Measurements from ENCODE around the gene JAK3.
"Not testable (repeated sequence)": the region's sequence is repeated elsewhere in the genome, so short reads cannot be mapped to it uniquely, and the experiment has no call there.

Gene JAK3

GRCh38 chr19:17847538-17848366 lies at the start of gene JAK3:
Gene JAK3 (minus strand): TSS chr19:17847982. CDS start chr19:17844417, 3,565 bp downstream.
- DNase-seq (ENCODE audit: low read depth) = peak; percentile 63

DNA sequence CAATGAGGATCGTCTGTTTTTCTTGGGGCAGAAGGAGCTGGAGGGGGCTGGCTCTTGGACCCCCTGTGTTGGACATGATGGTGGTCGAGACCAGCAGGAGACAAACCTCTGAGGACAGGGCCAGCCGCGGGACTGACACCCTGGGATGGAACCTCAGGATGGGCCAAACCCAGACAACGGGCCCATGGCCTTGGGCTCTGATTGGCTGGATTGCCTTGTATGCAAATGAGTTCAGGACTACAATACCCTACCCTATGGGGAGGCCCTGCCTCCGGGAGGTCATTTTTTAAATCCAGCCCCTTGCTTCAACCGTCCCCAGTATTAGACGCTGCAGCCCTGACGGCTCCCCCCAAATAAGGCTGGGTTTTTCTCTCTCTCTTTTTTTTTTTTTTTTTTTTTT lies 46.0 kb upstream of the JAK3 start:
- no peak for DNase-seq (ENCODE audit: low read depth)

- DNase-seq (ENCODE audit: low read depth) = peak; percentile 52
Observed at GRCh38 chr19:17889609-17890214, 41.9 kb upstream of the JAK3 start.

GRCh38 chr19:17888260-17888659 lies 40.5 kb upstream of the JAK3 start:
- no peak for DNase-seq (ENCODE audit: low read depth)

DNA sequence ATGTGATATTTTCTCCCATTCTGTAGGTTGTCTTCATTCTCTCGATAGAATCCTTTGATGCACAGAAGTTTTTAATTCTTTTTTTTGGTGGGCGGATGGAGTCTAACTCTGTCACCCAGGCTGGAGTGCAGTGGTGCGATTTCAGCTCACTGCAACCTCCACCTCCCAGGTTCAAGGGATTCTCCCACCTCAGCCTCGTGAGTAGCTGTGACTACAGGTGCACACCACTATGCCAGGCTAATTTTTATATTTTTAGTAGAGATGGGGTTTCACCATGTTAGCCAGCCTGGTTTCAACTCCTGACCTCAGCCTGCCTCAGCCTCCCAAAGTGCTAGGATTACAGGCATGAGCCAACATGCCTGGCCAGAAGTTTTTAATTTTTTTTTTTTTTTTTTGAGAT lies 39.4 kb upstream of the JAK3 start:
- DNase-seq (ENCODE audit: low read depth) = not testable (repeated sequence)

DNA sequence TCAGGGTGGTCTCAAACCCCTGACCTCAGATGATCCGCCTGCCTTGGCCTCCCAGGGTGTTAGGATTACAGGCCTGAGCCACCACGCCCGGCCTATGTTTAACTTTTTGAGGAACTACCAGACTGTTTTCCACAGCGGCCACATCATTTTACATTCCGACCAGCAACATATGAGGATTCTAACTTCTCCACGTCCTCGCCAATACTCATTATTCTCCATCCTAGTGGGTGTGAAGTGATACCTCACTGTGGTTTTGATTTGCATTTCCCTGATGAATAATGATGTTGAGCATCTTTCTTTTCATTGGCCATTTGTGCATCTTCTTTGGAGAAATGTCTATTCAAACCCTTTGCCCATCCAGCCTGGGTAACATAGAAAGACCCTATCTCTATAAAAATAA lies 38.7 kb upstream of the JAK3 start:
- no peak for DNase-seq (ENCODE audit: low read depth)

- DNase-seq (ENCODE audit: low read depth) = no peak
Observed at GRCh38 chr19:17883627-17884410, 36.0 kb upstream of the JAK3 start.

- DNase-seq (ENCODE audit: low read depth) = no peak
Observed at GRCh38 chr19:17881701-17882100, 33.9 kb upstream of the JAK3 start.

DNA sequence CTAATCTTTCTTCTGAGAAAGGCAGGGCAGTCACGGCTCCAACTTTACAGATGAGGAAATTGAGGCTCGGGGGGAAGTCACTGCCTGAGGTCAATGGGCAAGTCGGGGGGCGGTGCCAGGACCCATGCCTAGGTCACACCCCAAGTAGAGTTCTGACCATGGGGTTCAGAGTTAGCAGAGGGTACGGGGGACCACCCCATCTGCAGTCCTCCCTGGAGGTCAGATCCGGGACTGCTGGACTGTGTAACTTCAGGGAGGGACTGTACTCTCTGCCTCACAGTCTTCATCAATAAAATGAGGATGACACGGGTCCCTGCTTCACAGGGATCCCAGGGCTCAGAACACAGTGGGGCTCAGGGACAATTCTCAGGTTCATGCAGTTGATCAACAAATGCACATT lies 31.7 kb upstream of the JAK3 start:
- DNase-seq (ENCODE audit: low read depth) = no peak

DNA sequence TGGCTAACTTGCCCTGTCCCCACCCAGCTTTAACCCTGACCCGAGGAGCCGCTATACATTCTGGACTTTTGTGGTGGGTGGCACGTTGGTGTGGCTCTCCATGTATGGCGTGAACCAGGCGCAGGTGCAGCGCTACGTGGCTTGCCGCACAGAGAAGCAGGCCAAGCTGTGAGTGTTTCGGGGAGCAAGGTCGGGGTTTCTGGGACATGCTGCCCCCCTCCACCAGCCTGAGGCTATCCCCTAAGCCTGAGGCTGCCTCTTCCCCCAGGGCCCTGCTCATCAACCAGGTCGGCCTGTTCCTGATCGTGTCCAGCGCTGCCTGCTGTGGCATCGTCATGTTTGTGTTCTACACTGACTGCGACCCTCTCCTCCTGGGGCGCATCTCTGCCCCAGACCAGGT lies 29.9 kb upstream of the JAK3 start:
- DNase-seq (ENCODE audit: low read depth) = no peak

DNA sequence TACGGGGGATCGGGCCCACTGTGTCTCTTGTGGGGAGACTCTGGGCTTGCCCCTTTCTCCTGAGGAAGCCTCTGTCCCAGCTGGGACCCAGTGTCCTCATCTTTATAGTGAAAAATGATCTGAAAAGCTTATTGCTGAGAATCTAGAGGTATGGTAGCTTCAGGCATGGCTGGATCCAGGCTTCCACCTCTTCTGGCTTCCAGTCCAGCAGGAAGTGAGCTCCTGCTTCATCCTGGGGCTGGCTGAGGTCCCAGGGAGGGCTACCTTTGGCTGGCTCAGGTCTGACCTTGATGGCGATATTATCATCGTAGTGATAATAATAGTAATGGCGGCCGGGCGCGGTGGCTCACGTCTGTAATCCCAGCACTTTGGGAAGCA lies 27.0 kb upstream of the JAK3 start:
- DNase-seq (ENCODE audit: low read depth) = no peak

- peak; percentile 36 for DNase-seq (ENCODE audit: low read depth)
Observed at GRCh38 chr19:17873786-17874757, 26.3 kb upstream of the JAK3 start.

DNA sequence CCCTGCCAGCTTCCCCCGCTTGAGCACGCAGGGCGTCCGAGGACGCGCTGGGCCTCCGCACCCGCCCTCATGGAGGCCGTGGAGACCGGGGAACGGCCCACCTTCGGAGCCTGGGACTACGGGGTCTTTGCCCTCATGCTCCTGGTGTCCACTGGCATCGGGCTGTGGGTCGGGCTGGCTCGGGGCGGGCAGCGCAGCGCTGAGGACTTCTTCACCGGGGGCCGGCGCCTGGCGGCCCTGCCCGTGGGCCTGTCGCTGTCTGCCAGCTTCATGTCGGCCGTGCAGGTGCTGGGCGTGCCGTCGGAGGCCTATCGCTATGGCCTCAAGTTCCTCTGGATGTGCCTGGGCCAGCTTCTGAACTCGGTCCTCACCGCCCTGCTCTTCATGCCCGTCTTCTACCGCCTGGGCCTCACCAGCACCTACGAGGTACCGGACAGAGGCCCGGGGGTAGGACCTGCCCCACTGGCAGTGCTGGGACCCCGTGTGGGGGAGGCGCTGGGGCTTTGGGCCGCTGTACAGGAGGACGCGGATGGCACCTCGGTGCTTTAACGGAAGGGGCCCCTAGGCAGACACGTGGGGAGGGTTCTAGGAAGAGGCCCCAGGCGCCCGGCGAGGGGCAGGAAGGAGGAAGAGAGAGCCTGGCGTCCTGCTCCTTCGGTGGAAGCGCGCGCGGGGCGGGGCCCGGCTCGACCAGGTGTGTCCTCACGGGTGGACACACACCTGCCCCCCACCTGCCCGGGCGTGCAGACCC lies 24.6 kb upstream of the JAK3 start:
- DNase-seq (ENCODE audit: low read depth) = no peak

DNA sequence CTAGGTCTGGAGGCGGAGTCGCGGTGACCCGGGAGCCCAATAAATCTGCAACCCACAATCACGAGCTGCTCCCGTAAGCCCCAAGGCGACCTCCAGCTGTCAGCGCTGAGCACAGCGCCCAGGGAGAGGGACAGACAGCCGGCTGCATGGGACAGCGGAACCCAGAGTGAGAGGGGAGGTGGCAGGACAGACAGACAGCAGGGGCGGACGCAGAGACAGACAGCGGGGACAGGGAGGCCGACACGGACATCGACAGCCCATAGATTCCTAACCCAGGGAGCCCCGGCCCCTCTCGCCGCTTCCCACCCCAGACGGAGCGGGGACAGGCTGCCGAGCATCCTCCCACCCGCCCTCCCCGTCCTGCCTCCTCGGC lies 24.1 kb upstream of the JAK3 start, which contains the start of gene SLC5A5:
SLC5A5 (plus strand) TSS at position 68 of the 373 bp plus-strand sequence. CDS start 375 bp downstream, outside the sequence.
- DNase-seq (ENCODE audit: low read depth) = no peak

DNA sequence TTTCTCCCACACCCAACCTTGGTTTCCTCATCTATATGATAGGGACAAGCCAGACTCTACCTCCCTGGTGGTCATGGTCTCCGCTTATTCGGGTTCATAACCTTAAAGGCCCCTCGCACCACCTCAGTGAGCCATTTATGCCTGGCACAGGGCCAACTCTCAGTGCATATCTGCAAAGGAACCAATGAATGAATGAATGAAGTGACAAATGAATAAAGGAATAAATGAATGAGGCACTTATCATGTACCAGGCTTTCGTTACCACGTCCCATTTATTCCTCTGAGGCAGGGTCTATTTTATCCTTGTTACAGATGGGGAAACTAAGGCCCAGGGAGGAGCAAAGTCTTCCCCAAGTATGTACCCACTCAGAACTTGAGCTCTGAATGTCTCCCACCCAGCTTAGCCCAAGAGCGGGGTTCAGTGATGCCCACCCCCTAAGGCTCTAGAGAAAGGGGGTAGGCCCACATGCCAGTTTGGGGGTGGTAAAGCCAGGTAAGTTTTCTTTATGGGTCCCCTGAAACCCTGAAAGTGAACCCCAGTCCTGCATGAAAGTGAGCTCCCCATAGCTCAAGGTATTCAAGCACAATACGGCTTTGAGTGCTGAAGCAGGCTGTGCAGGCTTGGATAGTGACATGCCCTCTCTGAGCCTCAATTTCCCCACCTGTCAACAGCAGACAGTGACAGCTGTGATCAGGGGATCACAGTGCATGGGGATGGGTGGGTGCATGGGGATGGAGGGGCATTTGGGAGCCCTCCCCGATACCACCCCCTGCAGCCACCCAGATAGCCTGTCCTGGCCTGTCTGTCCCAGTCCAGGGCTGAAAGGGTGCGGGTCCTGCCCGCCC lies 23.5 kb upstream of the JAK3 start:
- no peak for DNase-seq (ENCODE audit: low read depth)

- DNase-seq (ENCODE audit: low read depth) = no peak
Observed at GRCh38 chr19:17869114-17869608, 21.4 kb upstream of the JAK3 start.

- no peak for DNase-seq (ENCODE audit: low read depth)
Observed at GRCh38 chr19:17868669-17869068, 20.9 kb upstream of the JAK3 start.

DNA sequence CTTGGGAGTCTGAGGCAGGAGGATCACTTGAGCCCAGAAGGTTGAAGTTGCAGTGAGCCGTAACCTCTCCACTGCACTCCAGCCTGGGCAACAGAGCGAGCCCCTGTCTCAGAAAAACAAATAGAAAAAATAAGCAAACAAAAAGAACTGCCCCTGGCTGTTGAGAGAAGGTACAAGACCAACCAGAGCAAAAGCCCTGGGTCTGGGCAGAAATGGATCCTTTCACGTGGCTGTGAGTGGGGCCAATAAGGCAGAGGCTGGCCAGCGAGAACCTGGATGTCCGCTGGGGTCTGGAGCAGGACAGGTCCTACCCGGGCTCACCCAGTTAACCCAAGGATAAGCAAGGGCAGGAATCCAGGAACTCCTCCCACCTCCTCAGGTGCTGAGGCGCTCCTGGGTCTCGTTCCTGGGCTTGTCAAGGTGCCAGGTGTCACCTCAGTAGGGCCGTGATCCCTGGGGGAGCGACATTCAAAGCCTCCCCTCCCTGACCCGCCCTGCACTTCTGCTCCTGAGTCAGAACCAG lies 19.2 kb upstream of the JAK3 start:
- no peak for DNase-seq (ENCODE audit: low read depth)

GRCh38 chr19:17866312-17866963 lies 18.7 kb upstream of the JAK3 start:
- no peak for DNase-seq (ENCODE audit: low read depth)
